ENCODE measurements around the gene PIM1.
"Not testable (repeated sequence)": the region's sequence is repeated elsewhere in the genome, so short reads cannot be mapped to it uniquely, and the experiment has no call there.

PIM1 gene

DNA sequence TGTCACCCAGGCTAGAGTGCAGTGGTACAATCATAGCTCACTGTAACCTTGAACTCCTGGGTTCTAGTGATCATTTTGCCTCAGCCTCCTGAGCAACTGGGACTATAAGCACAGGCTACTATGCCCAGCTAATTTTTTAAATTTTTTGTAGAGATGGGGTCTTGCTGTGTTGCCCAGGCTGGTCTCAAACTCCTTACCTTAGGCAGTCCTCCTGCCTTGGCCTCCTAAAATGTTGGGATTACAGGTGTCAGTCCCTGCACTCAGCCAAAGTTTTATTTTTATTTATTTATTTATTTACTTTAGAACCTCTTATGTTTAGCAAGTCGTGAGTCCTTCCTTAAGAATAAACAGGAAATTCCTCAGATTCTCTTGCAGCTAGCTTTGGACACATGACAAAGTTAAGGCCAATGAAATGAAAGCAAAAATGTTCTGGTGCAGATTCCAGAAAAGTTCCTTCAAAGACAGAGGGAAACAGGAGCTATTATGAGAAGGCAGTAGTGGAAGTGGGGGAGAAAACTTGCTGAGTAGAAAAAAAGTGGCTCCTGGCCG is 19.1 kb downstream of the PIM1 start:
- no peak for DNase-seq (ENCODE audit: low read depth)

DNA sequence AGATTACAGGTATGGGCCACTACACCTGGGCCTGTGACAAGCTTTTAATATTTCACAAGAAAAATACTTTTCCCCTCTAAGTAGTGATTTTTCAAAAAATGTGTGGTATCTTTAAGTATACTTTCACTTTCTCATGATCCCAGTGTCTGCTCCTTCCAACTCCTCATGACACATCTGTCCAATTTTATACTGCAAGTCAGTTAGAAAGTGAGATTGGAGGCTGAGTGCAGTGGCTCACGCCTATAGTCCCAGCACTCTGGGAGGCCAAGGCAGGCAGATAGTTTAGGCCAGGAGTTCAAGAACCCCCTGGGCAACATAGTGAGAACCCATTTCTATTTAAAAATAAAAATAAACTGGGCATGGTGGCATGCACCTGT is 20.2 kb downstream of the PIM1 start:
- DNase-seq (ENCODE audit: low read depth): no peak

DNA sequence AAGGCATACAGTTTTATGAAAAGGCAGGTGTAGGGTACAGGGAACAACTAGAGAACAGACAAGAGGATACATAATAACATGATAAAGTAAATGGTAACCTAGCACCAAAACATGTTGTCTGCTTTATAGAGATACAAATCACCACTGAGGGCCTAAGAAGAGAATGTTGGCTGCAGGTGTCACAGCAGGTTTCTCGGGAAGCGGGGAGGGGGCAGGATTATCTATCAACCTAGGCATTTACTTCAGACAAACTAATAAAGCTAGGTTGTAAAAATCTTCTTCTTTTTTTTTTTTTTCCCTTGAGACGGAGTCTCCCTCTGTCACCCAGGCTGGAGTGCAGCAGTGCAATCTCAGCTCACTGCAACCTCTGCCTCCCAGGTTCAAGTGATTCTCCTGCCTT is 22.7 kb downstream of the PIM1 start:
- DNase-seq (ENCODE audit: low read depth): no peak

DNA sequence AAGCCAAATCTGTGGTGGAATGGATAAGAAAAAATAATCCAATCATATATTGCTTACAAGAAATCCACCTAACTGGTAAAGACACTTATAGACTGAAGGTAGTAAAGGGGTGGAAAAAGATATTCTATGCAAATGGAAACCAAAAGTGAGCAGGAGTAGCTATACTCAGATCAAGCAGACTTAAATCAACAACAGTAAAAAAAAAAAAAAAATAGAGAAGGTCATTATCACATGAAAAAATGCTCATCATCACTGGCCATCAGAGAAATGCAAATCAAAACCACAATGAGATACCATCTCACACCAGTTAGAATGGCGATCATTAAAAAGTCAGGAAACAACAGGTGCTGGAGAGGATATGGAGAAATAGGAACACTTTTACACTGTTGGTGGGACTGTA is 24.9 kb downstream of the PIM1 start:
- not testable (repeated sequence) for DNase-seq (ENCODE audit: low read depth)

DNA sequence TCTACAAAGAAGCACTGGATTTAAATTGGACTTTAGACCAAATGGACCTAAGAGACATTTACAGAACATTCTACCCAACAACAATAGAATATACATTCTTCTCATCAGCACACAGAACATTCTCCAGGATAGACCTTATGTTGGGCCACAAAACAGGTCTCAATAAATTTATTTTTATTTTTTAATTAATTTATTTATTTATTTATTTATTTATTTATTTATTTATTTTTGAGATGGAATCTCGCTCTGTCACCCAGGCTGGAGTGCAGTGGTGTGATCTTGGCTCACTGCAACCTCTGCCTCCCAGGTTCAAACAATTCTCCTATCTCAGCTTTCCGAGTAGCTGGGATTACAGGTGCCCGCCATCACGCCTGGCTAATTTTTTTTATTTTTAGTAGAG is 26.5 kb downstream of the PIM1 start:
- DNase-seq (ENCODE audit: low read depth): not testable (repeated sequence)

GRCh38 chr6:37200085-37200484 is 30.1 kb downstream of the PIM1 start:
- no peak for DNase-seq (ENCODE audit: low read depth)

DNA sequence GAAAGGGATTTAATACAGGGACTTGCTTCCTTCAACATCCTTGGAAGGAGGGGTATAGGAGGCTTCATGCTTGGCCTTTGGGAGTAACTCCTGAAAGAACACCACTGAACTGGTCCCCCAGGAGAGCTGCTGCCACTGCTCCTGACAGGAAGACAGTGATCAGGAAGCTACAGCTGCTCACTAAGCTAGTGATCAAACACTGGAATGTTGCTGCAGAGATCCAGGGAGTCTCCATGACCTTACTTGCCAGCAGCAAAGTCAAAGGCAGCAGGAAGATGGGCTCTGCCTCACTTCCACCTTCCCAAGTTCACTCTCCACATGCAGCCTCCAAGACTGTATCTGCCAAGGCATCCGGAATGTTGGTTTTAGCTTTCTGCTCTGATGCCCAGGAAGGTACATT is 31.8 kb downstream of the PIM1 start:
- DNase-seq (ENCODE audit: low read depth): no peak

DNA sequence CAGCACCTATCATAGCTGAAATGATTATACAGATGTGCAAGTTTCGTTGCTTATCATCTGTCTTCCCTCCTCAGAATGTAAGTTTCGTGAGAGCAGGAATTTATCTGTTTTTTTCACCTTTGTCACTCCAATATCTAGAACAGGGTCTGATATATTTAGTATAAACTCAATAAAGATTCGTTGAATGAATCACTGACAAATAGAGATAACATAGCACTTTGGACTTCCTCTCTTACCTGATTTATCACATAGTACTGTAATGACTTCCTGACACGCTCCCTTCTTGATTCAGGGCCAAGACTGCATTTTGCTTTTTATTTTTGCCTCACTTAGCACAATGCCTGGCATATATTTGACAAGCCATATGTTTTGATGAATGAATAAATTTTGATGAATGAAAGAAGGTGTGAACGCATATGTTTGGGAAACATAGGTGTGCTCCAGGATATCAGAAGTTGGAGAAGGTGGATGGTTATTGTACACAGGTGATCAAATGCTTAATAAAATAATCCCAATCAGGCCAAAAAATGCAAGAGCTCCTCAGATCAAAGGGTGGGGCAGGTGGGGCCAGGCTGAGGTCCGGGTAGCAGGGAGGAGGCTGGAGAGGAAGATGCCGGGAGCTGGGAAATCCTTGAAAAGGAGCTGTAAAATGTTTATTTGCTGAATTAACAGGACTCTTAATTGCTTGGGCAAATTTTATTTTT is 33.0 kb downstream of the PIM1 start:
- no peak for DNase-seq (ENCODE audit: low read depth)

- DNase-seq (ENCODE audit: low read depth): no peak
Measured at GRCh38 chr6:37204014-37204751, 34.2 kb downstream of the PIM1 start.

DNA sequence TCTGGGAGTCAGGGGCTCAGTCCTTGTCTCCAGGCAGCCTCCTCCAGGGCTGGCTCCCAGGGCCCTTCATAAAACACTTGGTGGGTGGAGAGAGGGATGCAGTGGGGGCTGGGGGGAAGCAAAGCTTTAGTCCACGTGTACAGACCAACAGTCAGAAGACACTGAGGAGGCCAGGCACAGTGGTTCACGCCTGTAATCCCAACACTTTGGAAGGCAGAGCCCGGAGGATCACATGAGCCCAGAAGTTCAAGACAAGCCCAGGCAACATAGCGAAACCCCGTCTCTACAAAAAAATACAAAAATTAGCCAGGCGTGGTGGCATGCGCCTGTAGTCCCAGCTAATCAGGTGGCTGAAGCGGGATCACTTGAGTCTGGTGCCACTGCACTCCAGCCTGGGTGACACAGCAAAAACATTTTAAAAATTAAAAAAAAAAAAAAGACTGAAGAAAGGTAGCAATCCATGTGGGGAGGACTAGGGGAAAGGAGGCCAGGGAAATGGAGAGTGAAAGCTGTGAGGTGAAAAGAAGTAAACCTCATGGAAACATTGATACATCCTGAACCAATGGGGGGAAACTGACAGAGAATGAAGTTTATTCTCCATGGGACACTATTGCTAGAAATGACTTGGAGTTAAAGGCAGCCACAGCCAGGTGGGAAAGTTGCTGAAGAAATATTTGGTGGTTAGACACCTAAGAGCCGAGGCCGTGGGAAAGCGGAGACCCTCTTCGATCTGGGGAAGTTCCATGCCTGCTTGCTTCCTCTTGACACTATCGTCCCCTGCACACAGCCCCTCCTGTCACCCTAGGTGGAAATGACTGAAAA is 35.4 kb downstream of the PIM1 start:
- no peak for DNase-seq (ENCODE audit: low read depth)

GRCh38 chr6:37205997-37206340 is 36.0 kb downstream of the PIM1 start:
- DNase-seq (ENCODE audit: low read depth): no peak

- no peak for DNase-seq (ENCODE audit: low read depth)
Measured at GRCh38 chr6:37206622-37207021, 36.7 kb downstream of the PIM1 start.

DNA sequence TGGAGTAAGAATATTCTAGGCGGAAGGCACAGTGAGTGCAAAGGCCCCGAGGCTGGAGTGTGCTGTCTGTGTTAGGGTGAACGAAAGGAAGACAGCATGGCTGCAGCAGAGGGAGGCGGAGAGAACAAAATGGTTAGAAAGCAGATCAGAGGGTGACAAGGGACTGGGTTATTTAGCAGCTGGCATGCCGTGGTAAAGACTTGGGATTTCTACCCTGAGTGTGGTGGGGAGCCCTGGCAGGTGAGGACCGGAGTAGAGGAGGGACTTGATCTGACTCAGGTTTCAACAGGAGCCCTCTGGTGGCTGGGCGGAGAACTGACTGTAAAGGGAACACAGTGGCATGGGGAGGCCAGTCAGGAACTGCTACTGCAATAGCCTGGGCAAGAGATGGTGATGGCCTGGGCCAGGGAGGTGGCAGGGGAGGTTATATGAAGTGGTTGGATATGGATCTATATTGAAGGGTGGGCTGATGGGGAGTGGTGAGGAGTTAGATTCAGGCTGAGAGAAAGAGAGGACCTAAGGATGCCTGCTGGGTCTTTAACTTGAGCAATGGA is 38.0 kb downstream of the PIM1 start:
- peak; percentile 74 for DNase-seq (ENCODE audit: low read depth)

- DNase-seq (ENCODE audit: low read depth): no peak
Measured at GRCh38 chr6:37208793-37209192, 38.8 kb downstream of the PIM1 start.

GRCh38 chr6:37209461-37210205 is 39.7 kb downstream of the PIM1 start:
- peak; percentile 25 for DNase-seq (ENCODE audit: low read depth)

- DNase-seq (ENCODE audit: low read depth): peak; percentile 46
Measured at GRCh38 chr6:37210313-37210968, 40.5 kb downstream of the PIM1 start.

DNA sequence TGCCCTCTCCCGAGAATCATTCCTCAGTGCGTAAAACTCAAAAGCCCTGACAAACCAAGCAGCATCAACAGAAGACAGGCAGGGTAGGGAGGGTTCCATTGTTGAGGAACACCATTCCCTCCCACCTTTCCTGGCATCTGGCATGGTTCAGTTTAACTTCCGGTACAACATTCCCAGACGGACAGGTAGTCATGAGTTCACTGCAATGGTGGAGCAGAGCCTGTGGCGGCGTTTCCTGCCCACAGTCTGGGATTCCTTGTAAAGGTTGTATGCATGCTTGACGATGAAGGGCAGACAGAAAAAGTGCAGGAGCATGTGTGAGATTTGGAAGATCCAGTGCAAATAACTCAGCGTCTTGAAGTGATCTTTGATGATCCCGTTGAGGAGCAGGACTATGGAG is 42.3 kb downstream of the PIM1 start:
- no peak for DNase-seq (ENCODE audit: low read depth)

DNA sequence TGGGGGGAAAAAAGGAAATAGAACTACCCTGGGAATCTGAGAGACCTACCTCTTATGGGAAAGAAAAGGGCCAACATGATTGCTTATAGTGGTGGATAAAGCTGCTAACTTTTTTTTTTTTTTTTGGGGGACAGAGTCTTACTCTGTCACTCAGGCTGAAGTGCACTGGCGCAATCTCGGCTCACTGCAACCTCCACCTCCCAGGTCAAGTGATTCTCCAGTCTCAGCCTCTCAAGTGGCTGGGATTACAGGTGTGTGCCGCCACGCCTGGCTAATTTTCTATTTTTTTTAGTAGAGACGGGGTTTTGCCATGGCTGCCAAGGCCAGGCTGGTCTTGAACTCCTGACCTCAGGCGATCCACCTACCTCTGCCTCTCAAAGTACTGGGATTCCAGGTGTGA is 48.1 kb downstream of the PIM1 start:
- DNase-seq (ENCODE audit: low read depth): no peak

GRCh38 chr6:37218511-37218910 is 48.6 kb downstream of the PIM1 start:
- no peak for DNase-seq (ENCODE audit: low read depth)

- DNase-seq (ENCODE audit: low read depth): no peak
Measured at GRCh38 chr6:37221585-37222124, 51.7 kb downstream of the PIM1 start.
